Erythroblast (primary cell): ENCODE measurements around the gene TDP2.

Experiments used
- GATA1 ChIP-seq: IDR thresholded peaks from 2 replicates; pipeline ENCODE4 v1.6.1; 2011; ENCODE audit warnings: low read depth, mild to moderate bottlenecking, control low read depth, low read length, moderate library complexity
- POLR2A ChIP-seq: IDR thresholded peaks from 2 replicates; pipeline ENCODE4 v1.6.1; 2011; ENCODE audit warnings: mild to moderate bottlenecking, low read length

- no peak for TF ChIP-seq POLR2A
- no peak for TF ChIP-seq GATA1
Observed at GRCh38 chr6:24683297-24684296, 16.9 kb upstream of the TDP2 start.
